Measurements from ENCODE around the gene PLK3. TPM values are rescaled to one million over a fixed set of nuclear protein-coding genes. Genes with fewer than 3 reads are reported as not detected.
A peak's percentile ranks its signal among the peaks of the same experiment; 100 is the strongest.

The PLK3 gene
- total and polyA plus RNA-seq, 10 of the 15 experiments (the other 5 are each of a cell fraction or from before 2014, with no cell fraction given) = 1.5 to 23.2 (median 12.1) TPM

GRCh38 chr1:44784094-44785028 lies 15.8 kb upstream of the PLK3 start (continued):
- TF ChIP-seq ELK1 (IDR thresholded peaks at IDR 0.05; ENCODE audit: low read depth, low read length) (0 out of 2 replicates have a peak, but pooled peaks have one; percentile 49), ZNF274 (IDR thresholded peaks at IDR 0.05; ENCODE audit: insufficient read depth, insufficient read length) (no peak), CBX5 (IDR thresholded peaks at IDR 0.05; ENCODE audit: low read depth) (no peak), SREBF1 (IDR thresholded peaks at IDR 0.05; ENCODE audit: low read length) (no peak), NR2F1 (conservative IDR thresholded peaks at IDR 0.05) (peak; percentile 63; the same call in 1 of the 2 replicates), IKZF1 (conservative IDR thresholded peaks at IDR 0.05) (0 out of 2 replicates have a peak, but pooled peaks have one; percentile 16), POLR2A (IDR thresholded peaks at IDR 0.05; ENCODE audit: low read depth, low read length) (no peak), NRF1 (conservative IDR thresholded peaks at IDR 0.05; ENCODE audit: low read depth, low read length) (no peak), POU2F2 (IDR thresholded peaks at IDR 0.05; ENCODE audit: borderline replicate concordance, low read depth, low read length) (no peak), POLR2AphosphoS5 (IDR thresholded peaks at IDR 0.05; ENCODE audit: low read length) (no peak; the same call in 1 of the 2 replicates), CHD4 (IDR thresholded peaks at IDR 0.05) (no peak), ZBED1 (IDR thresholded peaks at IDR 0.05; ENCODE audit: borderline replicate concordance) (no peak), ZZZ3 (IDR thresholded peaks at IDR 0.05; ENCODE audit: control insufficient read depth, insufficient read length, low read depth) (no peak), TBL1XR1 (IDR thresholded peaks at IDR 0.05; ENCODE audit: low read depth, low read length) (no peak), ZNF622 (IDR thresholded peaks at IDR 0.05) (no peak), TAF1 (IDR thresholded peaks at IDR 0.05; ENCODE audit: borderline replicate concordance, low read depth, low read length) (peak; percentile 36; the same call in 1 of the 2 replicates)
- TF ChIP-seq, protein P1, sequence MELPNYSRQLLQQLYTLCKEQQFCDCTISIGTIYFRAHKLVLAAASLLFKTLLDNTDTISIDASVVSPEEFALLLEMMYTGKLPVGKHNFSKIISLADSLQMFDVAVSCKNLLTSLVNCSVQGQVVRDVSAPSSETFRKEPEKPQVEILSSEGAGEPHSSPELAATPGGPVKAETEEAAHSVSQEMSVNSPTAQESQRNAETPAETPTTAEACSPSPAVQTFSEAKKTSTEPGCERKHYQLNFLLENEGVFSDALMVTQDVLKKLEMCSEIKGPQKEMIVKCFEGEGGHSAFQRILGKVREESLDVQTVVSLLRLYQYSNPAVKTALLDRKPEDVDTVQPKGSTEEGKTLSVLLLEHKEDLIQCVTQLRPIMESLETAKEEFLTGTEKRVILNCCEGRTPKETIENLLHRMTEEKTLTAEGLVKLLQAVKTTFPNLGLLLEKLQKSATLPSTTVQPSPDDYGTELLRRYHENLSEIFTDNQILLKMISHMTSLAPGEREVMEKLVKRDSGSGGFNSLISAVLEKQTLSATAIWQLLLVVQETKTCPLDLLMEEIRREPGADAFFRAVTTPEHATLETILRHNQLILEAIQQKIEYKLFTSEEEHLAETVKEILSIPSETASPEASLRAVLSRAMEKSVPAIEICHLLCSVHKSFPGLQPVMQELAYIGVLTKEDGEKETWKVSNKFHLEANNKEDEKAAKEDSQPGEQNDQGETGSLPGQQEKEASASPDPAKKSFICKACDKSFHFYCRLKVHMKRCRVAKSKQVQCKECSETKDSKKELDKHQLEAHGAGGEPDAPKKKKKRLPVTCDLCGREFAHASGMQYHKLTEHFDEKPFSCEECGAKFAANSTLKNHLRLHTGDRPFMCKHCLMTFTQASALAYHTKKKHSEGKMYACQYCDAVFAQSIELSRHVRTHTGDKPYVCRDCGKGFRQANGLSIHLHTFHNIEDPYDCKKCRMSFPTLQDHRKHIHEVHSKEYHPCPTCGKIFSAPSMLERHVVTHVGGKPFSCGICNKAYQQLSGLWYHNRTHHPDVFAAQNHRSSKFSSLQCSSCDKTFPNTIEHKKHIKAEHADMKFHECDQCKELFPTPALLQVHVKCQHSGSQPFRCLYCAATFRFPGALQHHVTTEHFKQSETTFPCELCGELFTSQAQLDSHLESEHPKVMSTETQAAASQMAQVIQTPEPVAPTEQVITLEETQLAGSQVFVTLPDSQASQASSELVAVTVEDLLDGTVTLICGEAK (IDR thresholded peaks at IDR 0.05; ENCODE audit: borderline replicate concordance) = no peak
- TF ChIP-seq, protein P2, sequence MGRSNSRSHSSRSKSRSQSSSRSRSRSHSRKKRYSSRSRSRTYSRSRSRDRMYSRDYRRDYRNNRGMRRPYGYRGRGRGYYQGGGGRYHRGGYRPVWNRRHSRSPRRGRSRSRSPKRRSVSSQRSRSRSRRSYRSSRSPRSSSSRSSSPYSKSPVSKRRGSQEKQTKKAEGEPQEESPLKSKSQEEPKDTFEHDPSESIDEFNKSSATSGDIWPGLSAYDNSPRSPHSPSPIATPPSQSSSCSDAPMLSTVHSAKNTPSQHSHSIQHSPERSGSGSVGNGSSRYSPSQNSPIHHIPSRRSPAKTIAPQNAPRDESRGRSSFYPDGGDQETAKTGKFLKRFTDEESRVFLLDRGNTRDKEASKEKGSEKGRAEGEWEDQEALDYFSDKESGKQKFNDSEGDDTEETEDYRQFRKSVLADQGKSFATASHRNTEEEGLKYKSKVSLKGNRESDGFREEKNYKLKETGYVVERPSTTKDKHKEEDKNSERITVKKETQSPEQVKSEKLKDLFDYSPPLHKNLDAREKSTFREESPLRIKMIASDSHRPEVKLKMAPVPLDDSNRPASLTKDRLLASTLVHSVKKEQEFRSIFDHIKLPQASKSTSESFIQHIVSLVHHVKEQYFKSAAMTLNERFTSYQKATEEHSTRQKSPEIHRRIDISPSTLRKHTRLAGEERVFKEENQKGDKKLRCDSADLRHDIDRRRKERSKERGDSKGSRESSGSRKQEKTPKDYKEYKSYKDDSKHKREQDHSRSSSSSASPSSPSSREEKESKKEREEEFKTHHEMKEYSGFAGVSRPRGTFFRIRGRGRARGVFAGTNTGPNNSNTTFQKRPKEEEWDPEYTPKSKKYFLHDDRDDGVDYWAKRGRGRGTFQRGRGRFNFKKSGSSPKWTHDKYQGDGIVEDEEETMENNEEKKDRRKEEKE (IDR thresholded peaks at IDR 0.05) = no peak
- TF ChIP-seq, protein P3, sequence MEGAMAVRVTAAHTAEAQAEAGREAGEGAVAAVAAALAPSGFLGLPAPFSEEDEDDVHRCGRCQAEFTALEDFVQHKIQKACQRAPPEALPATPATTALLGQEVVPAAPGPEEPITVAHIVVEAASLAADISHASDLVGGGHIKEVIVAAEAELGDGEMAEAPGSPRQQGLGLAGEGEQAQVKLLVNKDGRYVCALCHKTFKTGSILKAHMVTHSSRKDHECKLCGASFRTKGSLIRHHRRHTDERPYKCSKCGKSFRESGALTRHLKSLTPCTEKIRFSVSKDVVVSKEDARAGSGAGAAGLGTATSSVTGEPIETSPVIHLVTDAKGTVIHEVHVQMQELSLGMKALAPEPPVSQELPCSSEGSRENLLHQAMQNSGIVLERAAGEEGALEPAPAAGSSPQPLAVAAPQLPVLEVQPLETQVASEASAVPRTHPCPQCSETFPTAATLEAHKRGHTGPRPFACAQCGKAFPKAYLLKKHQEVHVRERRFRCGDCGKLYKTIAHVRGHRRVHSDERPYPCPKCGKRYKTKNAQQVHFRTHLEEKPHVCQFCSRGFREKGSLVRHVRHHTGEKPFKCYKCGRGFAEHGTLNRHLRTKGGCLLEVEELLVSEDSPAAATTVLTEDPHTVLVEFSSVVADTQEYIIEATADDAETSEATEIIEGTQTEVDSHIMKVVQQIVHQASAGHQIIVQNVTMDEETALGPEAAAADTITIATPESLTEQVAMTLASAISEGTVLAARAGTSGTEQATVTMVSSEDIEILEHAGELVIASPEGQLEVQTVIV (IDR thresholded peaks at IDR 0.05; ENCODE audit: borderline replicate concordance, partially characterized antibody) = no peak

Data from GM12878 (cell line).